ENCODE results near the gene DPEP1.

- TF ChIP-seq POLR2AphosphoS5 (IDR thresholded peaks at IDR 0.05) = no peak
- no peak for TF ChIP-seq CTCF (IDR thresholded peaks at IDR 0.05)
- TF ChIP-seq POLR2A (IDR thresholded peaks at IDR 0.05) = no peak
- no peak for TF ChIP-seq EP300 (IDR thresholded peaks at IDR 0.05)
These were observed 40.3 kb downstream of the DPEP1 start for GRCh38 chr16:89653656-89654295.

Data from upper lobe of left lung (tissue), 4 donors.